HG03432 (cell line): Measurements from ENCODE around the gene CACNB4.
A peak's percentile ranks its signal among the peaks of the same experiment; 100 is the strongest.
"Not testable (repeated sequence)": the region's sequence is repeated elsewhere in the genome, so short reads cannot be mapped to it uniquely, and the experiment has no call there.

ENCODE experiments used
- ATAC-seq: cut with Tn5 transposase; IDR thresholded peaks from one replicate; pipeline ENCODE4 v1.9.1; 2021; ENCODE audit warnings: mild to moderate bottlenecking, moderate library complexity; ENCODE audit not compliant: unreplicated experiment

Gene CACNB4

DNA sequence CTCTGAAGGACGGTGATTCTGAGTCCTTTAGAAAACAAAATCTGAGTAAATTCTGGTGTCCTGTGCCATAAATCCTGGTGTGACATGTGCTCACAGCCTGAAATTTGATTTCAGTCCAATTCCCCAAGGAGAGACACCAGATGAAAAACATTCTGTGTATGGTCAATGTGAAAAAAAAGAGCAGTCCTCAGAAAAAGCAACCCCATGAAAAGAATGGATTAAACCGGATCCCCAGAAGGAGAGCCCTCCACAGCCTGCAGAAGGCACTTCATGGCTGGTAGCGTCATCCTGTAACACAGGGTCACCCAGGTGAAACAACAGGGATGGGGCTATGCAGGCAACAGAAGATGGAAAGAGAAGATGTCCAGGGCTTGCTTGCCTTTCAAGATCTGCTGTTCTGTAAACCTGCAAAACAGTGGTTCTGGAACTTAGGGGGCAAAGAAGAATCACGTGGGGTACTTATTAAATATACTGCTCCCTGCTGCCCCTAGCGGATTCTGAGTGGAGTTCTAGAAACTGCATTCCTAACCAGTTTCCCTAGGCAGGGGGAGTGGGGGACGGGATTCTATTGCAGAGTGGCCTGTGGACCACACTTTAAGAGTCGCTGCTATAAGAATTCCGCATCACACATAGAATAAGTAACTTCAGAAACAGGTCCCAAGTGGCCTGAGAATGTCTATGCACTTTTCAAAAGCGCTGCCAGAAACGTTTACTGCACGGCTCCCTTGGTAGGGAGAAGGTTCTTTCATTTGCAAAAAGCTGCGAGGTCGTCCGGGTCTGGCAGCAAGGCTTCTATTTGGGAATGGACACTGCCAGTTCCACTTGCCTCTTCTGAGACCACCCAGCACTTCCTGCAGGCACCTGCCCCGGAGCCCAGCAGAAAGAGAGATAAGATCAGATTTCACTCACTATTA, 151.7 kb downstream of the CACNB4 start:
- peak; percentile 69 for ATAC-seq

DNA sequence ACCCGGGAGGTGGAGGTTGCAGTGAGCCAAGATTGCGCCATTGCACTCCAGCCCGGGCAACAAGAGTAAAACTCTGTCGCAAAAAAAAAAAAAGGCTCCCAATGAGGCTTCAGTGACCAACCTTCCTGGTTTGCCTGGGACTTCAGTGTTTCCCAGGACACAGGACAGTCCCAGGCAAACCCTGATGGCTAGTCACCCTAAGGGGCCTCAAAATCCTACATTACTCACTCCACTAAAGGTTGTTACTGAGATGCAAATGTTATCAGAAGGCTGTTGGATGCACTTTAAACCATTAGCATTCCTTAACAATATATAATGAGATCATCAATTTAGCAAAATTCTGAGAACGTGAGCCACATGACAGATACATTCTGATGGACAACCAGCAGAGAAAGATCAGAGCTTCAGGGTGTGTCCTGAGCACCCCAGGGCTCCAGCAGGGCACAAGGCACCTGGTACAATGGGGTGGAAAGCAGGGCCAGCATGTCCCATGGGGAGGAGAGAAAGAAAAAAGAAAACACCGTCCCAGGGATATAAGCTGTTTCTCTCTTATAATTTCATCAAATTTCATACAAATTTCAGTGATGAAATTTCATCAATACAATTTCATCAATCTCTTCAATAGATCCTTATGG, 152.5 kb downstream of the CACNB4 start:
- no peak for ATAC-seq

GRCh38 chr2:151945602-151946001, 153.2 kb downstream of the CACNB4 start:
- ATAC-seq, result no peak

GRCh38 chr2:151945186-151945585, 153.7 kb downstream of the CACNB4 start:
- ATAC-seq, result no peak

- ATAC-seq, result no peak
Observed at GRCh38 chr2:151943461-151943860, 155.4 kb downstream of the CACNB4 start.

DNA sequence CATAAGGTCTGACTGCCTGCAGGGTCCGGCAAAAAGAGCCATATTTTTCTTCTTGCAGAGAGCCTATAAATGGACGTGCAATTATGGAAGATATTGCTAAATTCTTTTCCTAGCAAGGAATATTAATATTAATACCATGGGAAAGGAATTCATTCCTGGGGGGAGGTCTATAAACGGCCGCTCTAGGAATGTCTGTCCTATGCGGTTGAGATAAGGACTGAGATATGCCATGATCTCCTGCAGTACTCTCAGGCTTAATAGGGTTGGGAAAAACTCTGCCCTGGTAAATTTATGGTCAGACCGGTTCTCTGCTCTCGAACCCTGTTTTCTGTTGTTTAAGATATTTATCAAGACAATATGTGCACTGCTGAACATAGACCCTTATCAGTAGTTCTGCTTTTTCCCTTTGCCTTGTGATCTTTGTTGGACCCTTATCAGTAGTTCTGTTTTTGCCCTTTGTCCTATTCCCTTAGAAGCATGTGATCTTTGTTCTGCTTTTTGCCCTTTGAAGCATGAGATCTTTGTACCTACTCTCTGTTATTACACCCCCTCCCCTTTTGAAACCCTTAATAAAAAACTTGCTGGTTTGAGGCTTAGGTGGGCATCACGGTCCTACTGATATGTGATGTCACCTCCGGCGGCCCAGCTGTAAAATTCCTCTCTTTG, 156.2 kb downstream of the CACNB4 start:
- not testable (repeated sequence) for ATAC-seq

- no peak for ATAC-seq
Observed at GRCh38 chr2:151937966-151938365, 160.9 kb downstream of the CACNB4 start.

- no peak for ATAC-seq
Observed at GRCh38 chr2:151936626-151937025, 162.2 kb downstream of the CACNB4 start.

GRCh38 chr2:151933266-151933804, 165.5 kb downstream of the CACNB4 start:
- ATAC-seq, result no peak

GRCh38 chr2:151931756-151932155, 167.1 kb downstream of the CACNB4 start:
- ATAC-seq, result no peak

GRCh38 chr2:151931030-151931611, 167.7 kb downstream of the CACNB4 start:
- ATAC-seq, result no peak

DNA sequence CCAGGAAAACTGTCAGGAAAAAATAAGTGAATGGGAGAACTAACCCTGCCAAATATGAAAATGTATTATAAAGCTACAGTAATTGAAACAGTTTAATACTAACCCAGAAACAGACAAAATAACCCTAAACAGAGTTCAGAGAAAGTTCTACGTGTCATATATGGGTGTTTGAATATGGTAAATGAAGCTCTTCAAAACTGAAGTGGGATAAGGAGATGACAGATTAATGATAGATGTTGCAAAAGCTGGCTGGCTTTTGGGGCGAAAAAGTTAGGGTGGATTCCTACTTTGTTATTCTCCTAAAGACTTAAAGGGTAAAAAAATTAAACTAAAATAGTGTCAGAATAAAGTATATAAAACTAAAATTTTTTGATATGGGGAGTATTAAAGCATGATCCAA, 168.8 kb downstream of the CACNB4 start:
- no peak for ATAC-seq

DNA sequence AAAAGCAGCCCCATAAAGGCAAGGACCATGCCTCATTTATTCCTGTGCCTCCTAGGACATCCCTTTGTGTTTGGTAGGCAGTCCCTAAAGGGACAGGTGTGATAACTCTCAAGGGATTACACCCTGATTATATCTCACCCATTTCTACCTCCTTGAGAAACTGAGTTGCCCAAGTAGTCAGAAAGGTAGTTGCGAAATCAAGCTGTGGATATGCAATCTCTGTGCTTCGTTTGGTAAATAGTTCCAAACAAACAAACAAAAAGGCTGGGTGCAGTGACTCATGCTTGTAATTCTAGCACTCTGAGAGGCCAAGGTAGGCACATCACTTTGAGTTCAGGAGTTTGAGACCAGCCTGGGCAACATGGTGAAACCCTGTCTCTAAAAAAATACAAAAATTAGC, 170.5 kb downstream of the CACNB4 start:
- no peak for ATAC-seq

- peak; percentile 54 for ATAC-seq
Observed at GRCh38 chr2:151927501-151928221, 171.2 kb downstream of the CACNB4 start.

- no peak for ATAC-seq
Observed at GRCh38 chr2:151922845-151923666, 175.8 kb downstream of the CACNB4 start.

DNA sequence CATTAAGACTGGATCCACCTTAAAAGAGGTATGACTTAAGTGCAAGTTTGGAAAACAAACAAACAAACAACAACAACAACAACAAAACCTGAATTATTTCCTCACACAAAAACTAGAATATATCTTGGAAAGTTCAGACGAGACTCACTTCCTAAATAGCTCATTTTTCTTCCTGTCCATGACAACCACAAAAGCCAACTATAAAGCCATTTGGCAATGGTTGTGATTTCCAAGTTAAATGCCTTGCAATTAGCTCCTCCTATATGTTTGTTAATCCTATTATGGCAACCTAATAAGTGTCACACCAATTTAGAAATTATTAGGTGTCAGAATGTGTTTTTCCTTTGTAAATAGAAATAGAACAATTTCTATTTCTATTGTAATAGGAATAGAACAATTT, 179.1 kb downstream of the CACNB4 start:
- ATAC-seq, result no peak

DNA sequence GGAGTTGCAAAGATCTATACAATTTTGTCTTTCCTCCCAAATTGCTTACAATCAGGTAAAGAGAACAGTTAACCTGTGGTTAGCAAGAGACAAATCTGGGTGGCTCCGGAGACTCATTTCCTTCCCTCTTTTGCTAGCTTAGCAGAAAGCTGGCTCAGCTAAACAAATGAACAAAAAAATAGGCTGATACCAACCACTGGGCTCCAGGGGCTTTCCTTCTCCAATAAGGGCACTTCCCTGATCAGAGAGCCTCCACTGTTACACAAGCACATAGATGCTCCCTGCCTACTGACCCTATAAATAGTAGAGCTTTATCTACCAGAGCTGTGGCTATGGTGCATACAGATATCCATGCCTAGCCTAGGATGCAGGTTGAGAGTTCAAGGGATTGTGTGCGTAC, 180.5 kb downstream of the CACNB4 start:
- ATAC-seq, result peak; percentile 47

DNA sequence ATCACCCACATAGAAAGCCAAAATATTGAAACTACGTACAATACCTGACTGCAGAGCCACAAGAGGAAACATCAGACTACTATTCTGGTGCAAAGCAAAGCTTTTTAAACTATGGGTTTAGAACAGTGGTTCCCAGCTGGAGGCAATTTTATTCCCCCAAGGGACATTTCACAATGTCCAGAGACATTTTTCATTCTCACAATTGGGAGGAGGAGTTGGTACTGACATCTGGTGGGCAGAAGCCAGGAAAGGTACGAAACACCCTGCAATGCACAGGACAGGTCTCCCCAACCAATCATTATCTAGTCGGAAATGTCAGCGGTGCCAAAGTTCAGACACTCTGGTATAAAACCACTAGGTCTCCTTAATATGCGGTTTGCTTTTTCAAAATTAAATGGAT, 182.2 kb downstream of the CACNB4 start:
- no peak for ATAC-seq

GRCh38 chr2:151915629-151916025, 183.2 kb downstream of the CACNB4 start:
- not testable (repeated sequence) for ATAC-seq
